Measurements from ENCODE around the gene CDY2B.
"Not testable (repeated sequence)": the region's sequence is repeated elsewhere in the genome, so short reads cannot be mapped to it uniquely, and the experiment has no call there.

DNA sequence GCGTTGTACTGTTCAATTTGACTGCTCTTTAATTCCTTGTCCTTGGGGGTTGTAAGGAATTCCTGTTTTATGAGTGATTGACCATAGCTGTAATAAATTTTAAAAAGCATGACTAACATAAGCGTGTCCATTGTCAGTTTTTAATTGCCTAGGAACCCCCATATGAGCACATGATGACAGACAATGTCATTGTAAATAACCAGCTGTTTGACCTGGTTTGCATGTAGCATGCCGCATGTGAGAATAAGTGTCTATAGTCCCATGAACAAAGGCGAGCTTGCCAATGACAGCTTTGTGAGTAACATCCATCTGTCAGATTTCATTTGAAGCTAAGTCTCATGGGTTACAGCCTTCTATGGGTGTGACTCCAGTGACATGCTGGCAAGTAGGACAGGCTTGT lies 30.9 kb downstream of the CDY2B start:
- TF ChIP-seq, protein P1, sequence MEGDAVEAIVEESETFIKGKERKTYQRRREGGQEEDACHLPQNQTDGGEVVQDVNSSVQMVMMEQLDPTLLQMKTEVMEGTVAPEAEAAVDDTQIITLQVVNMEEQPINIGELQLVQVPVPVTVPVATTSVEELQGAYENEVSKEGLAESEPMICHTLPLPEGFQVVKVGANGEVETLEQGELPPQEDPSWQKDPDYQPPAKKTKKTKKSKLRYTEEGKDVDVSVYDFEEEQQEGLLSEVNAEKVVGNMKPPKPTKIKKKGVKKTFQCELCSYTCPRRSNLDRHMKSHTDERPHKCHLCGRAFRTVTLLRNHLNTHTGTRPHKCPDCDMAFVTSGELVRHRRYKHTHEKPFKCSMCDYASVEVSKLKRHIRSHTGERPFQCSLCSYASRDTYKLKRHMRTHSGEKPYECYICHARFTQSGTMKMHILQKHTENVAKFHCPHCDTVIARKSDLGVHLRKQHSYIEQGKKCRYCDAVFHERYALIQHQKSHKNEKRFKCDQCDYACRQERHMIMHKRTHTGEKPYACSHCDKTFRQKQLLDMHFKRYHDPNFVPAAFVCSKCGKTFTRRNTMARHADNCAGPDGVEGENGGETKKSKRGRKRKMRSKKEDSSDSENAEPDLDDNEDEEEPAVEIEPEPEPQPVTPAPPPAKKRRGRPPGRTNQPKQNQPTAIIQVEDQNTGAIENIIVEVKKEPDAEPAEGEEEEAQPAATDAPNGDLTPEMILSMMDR (IDR thresholded peaks at IDR 0.05) = not testable (repeated sequence)
- not testable (repeated sequence) for TF ChIP-seq POLR2A (IDR thresholded peaks at IDR 0.05)

All from lower leg skin (tissue), 3 donors.